HG02571 (cell line): ENCODE data around the gene KRTAP4-8.
"Not testable (repeated sequence)": the region's sequence is repeated elsewhere in the genome, so short reads cannot be mapped to it uniquely, and the experiment has no call there.

Source experiments
- ATAC-seq: cut with Tn5 transposase; IDR thresholded peaks from one replicate; pipeline ENCODE4 v1.9.1; 2021; ENCODE audit warnings: mild to moderate bottlenecking, moderate library complexity; ENCODE audit not compliant: unreplicated experiment

Gene KRTAP4-8

DNA sequence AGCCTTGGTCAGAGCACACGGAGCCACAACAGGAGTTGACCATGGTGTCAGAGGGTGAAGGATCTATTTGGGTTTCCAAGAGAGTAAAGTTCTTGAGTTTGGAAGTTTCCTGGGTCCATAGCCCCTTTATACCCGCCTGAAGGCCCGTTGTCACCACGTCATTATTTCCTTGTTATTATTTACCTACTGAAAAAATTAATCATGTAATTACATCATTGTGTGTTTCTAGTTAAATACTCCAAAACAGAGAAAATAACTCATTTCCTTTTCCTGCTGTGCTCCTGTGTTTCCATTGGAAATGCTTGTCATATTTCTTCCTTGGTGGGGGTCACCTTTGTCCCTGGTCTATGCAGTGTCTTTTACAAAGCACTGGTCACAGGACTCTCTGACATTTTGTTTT lies at the start of gene KRTAP4-8:
KRTAP4-8 (minus strand) TSS at position 101 of the 400 bp plus-strand sequence; CDS start at position 43, 58 bp downstream.
- ATAC-seq: no peak

DNA sequence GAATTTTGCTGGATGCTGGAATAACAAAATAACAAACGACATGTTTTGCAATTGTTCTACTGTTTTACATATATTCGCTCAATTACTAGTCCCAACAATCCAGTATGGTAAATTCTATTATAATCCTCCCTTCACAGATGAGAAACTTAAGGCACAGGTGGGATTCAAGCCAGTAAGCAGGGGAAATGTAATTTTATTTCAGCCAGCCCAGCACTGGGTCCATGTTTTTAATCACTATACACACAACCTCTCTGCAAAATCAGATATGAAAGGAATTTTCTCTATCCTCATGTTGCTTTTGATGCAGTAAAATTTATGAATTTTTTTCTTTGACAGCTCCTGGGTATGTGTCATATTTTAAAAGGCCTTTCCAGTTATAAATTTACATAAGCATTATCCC lies 47.3 kb upstream of the KRTAP4-8 start:
- ATAC-seq: no peak

DNA sequence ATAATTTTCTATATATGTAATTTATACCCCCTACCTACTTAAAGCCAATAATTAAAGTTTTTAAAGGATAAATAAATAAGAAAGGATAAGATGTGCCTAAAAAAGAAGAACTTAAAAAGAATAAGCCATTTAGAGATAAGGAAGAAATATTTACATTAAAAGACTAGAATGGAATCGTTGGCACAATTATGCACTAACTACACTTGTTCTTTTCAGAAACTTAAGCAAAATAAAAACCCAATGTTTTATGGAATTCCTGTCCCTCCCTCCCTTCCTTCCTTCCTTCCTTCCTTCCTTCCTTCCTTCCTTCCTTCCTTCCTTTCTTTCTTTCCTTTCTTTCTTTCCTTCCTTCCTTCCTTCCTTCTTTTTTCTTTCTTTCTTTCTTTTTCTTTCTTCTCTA lies 46.9 kb upstream of the KRTAP4-8 start:
- no peak for ATAC-seq

DNA sequence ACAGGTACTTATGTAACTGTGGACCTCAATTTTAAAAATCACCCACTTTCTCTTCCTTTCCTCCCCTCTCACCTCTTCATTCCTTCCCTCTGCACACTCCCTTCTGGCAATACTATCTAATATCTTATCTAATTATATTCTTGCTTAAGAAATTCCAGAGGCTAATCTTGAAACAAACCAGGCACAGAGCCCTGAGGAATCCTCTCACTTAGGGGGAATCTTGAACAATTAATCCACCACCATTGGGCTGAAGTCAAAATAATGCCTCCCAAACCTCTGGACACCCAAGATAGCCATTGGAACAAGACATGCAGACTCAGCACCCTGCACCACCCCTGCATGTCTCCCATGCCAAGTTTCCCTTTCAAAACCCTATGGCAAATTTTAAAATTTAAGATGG lies 43.4 kb upstream of the KRTAP4-8 start:
- no peak for ATAC-seq

DNA sequence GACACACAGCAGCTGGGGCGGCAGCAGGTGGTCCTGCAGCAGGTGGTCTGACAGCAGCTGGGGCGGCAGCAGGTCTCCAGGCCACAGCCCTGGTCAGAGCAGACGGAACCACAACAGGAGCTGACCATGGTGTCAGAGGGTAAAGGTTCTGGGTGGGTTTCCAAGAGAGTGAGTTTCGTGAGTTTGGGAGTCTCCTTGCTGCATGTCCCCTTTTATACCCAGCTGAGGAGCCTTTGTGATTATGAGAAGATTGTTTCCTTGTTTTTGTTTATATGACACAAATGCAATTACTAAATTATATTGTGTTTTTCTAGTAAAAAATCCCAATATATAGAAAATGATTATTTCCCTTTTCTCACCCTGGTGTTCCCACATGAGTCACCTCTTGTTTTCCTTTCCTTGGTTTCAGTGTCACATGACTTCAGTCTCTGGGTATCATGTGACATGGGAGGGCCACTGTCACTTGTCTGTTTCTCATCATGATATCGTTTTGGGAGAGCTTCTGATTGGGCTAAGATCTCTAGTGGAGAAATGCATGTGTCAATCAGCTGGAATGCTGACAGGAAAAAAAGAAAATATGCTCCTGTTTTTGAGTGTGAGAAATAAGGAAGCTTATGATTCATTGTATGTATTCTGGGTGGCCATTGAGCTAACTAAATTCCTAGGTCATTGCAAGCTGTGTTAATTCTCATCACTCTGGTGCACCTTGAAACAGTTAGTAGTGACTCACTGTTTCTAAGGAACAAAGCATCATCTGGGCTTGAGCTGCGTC lies 42.6 kb upstream of the KRTAP4-8 start, which contains the start of gene KRTAP4-6:
KRTAP4-6 (minus strand) TSS at position 185 of the 772 bp plus-strand sequence; CDS start at position 128, 57 bp downstream.
- ATAC-seq: no peak

DNA sequence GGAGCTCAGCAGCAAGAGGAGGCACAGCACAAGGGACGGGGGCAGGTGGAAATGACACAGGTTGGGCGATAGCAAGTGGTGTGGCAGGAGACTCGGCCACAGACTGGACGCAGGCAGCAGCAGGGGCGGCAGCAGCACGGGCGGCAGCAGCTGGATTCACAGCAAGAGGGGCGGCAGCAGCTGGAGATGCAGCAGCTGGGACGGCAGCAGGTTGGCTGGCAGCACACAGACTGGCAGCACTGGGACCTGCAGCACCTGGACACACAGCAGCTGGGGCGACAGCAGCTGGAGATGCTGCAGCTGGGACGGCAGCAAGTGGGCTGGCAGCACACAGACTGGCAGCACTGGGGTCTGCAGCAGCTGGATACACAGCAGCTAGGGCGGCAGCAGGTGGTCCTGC lies 41.9 kb upstream of the KRTAP4-8 start:
- not testable (repeated sequence) for ATAC-seq

DNA sequence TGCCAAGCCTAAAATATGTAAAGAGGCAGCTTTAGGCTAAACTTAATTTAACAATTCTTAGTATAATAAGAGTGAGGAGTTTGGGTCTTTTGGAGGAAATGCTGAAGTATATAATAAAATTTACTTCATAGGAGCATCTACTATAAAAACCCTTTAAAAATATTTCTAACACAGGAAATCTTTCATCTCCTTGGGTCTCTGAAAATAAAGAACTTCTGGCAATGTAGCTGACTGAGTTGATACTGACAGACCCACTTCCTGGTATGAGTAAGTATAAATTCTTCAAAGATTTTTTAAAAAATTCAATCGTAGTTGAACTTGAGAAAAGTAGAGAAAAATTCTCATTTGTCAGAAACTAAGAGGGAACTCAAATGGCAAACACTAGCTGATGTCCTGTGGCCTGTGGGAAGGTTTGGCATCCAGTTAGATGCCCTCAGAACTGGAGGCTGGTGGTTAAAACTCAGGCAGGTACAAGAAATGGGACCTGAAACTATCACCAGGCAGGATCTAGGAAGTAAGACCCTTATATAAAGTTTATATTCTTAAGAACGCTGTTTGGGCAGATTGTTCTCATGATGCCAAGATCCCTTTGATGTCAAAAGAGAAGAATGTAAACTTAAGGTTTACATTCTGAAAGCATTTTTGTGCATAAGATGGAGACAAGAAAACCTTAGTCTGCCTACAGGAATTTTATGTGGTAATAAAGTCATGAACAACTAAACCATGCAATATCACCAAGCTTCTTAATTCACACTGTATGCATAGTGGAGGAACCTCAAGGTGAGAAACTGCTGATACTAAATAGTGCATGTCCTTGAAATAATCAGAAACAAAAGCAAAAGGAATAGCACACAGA lies 36.2 kb upstream of the KRTAP4-8 start:
- no peak for ATAC-seq

DNA sequence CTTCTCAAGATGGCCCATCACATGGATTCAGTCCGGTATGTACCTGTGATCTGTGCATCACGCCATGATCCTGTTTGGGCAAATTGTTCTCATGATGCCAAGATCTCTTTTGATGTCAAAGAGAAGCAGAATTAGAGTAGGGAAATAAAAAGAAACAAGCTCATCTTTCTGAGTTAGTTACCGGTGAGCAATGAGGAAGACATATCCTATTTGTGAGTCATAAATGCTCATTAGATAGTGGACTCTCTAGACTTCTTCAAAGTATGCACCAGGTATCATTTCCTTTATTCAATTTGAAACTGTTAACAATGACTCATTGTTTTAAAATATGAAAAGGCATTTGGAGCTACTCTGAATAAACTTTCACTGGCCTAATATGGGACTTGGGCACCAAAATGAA lies 34.0 kb upstream of the KRTAP4-8 start:
- ATAC-seq: no peak

DNA sequence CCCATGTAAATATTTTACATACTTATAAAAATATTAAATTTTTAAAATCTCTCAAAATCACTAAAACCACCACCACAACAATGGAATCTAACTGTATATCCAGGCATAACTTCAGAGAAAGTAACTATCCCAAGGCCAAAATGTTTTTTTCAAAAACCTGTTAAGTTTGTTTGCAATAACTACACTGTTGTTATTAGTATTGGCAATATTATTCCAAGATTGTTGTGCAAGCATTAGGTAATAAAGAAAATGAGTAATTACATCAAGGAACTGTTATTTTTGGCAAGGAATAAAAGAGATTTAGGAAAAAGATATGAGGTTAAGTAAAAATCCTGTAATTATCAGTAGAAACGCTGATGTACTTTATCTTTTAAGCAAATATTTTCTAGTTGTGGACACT lies 29.4 kb upstream of the KRTAP4-8 start:
- ATAC-seq: no peak

DNA sequence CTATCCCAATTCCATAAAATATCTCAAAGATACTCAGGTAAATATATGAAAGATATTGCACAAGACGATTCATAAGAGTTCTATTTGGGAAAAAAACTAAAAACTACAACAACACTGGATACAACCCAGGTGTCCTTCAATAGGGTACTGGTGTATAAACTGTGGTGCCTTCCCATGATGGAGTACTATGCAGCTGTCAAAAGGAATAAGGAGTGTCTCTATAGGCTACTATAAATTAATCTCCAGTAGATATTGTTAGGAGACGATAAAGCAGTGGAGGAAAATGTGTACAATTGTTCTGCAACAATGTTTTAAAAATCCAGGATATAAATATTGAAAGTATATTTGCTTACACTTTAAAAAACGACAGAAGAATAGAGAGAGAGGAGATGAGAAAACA lies 28.5 kb upstream of the KRTAP4-8 start:
- ATAC-seq: no peak

DNA sequence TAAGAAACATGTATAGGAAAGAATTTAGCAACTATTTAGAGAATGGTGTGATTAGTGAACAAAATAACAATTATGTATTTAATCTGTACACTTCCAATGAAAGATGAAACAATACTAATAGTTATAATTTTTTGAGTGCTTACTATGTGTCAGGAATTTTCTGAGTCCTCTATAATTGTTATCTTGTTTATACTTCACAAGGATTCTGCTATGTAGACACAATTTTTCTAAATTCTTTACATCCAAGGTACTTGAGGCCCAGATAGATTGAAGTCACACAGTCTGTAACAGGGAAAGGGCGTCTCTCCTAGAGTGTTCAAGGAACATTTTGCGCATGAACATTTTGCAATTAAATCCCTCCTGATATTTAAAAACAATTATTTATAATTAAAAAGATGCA lies 27.1 kb upstream of the KRTAP4-8 start:
- no peak for ATAC-seq

DNA sequence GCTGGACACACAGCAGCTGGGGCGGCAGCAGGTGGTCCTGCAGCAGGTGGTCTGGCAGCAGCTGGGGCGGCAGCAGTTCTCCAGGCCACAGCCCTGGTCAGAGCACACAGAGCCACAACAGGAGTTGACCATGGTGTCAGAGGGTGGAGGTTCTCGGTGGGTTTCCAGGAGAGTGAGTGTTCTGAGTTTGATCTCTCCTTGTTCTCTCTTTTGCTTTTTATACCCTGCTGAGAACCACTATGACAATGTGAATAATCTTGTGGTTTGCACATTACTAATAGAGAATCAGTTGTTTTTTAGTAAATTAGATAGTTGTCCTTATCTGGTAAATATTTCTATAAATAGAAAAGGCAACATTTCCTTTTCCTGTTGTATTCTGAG lies 26.0 kb upstream of the KRTAP4-8 start, which contains the start of gene KRTAP4-12:
KRTAP4-12 (minus strand) TSS at position 192 of the 381 bp plus-strand sequence; CDS start at position 132, 60 bp downstream.
- ATAC-seq: not testable (repeated sequence)

DNA sequence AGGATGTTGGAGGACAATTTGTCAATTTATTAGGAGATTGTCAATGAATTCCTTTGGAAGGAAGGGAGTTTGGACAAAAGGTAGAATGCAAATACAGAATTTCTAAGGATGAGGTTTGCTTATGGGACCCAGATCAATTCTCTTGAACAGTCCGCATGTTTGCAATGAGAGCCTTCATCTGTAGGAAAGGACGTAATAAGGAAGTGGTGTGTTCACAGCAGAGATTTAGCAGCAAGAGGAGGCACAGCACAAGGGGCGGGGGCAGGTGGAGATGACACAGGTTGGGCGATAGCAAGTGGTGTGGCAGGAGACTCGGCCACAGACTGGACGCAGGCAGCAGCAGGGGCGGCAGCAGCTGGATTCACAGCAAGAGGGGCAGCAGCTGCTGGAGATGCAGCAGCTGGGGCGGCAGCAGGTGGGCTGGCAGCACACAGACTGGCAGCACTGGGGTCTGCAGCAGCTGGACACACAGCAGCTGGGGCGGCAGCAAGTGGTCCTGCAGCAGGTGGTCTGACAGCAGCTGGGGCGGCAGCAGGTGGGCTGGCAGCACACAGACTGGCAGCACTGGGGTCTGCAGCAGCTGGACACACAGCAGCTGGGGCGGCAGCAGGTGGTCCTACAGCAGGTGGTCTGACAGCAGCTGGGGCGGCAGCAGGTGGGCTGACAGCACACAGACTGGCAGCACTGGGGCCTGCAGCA lies 25.5 kb upstream of the KRTAP4-8 start:
- not testable (repeated sequence) for ATAC-seq

DNA sequence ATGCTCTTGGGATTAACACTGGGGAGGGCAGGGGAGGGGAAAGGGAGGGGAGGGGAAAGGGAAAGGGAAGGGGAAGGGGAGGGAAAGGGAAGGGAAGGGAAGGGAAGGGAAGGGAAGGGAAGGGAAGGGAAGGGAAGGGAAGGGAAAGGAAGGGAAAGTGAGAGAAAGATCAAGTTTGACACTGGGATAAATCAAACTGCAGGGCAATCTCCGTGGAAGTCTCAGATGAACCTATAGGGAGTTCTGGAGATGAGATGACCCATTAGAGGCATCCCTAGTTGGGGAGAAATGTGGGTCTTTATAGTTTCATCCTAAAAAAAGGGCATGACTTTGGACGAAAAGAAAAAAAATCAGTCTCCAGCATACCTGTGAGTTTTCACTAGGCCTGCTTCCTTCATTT lies 23.8 kb upstream of the KRTAP4-8 start:
- ATAC-seq: no peak

DNA sequence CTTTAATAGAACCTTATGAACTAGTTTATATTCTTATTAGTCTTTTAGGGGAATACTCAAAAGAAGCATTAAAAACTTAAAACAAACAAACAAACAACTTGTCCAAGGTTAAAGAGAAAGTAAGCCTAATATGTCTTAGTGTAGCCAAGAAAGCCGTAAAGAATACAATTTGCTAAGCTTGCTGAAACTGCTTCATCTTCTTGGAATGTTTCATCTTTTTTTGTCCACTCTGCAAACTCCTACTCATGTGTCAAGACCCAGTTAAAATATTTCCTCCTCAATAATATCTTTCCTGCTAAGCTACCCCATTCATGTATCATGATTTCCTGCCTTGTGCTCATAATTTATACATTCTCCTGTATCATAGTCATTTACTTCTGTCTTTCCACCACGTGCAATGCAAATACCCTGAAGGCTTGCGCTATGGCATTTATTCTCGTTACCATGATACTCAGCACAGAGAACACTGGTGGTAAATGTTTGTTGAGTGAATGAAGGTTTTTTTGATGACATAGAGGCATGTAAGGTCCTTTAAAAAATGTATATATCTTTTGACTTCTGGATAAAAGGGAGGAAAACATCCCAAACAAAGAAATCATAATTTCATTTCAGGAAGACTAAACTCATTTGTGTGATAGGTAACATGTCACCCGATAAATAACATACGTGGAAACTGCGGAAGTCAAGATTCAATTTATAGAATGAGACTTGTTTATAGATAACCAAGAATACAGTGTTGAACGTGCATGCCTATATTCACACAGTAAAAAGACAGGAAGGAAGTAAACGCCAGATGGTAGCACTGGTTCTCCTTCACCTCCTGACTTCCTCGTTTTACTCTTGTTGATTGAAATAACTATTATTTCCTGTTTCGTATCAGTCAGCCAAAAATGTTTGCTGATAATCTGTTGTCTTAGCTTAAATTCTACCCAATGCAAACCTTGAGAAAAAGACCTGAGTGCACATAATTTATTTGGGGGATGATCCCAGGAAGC lies 22.1 kb upstream of the KRTAP4-8 start:
- ATAC-seq: not testable (repeated sequence)

DNA sequence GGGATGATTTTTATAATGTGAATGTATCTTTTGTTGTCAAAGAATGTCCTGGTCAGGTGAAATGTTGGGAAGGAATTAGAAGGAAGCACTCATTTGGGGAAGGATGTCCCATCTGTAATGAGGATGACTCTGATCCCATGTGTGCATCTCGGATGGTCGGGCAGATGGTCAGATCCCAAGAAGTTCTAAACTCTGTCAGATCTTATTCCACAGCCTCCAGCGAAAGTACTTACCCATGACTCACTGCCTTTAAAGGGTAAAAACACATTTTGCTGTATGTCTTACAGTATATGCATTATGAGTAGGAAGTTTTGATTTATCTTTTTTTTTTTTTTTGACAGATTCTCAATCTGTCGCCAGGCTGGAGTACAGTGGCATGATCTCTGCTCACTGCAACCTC lies 20.8 kb upstream of the KRTAP4-8 start:
- ATAC-seq: no peak

DNA sequence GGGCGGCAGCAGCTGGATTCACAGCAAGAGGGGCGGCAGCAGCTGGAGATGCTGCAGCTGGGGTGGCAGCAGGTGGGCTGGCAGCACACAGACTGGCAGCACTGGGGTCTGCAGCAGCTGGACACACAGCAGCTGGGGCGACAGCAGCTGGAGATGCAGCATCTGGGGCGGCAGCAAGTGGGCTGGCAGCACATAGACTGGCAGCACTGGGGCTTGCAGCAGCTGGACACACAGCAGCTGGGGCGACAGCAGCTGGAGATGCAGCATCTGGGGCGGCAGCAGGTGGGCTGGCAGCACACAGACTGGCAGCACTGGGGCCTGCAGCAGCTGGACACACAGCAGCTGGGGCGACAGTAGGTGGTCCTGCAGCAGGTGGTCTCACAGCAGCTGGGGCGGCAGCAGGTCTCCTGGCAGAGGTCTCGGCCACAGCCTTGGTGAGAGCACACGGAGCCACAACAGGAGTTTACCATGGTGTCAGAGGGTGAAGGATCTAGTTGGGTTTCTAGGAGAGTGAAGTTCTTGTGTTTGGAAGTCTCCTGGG lies 20.0 kb upstream of the KRTAP4-8 start, which contains the start of gene KRTAP4-11:
KRTAP4-11 (minus strand) TSS at position 528 of the 541 bp plus-strand sequence; CDS start at position 470, 58 bp downstream.
- not testable (repeated sequence) for ATAC-seq

DNA sequence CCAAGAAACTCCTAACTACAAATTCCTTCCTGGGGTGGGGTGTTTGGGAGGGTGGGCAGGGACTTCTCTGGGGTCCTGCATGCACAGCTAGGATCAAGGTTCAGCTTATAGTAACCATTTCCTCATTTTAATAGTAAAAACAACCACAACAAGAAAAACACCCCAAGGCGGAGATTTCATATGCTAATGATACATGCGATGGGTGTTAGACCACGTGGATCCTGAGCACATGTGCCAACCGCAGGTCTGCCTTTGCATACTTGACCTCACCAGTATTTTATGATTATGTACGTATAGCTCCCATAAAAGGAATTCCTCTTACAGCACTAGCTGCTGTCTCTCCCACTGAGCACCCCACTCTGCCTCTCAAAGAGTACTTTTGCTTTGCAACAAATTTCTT lies 18.4 kb upstream of the KRTAP4-8 start:
- no peak for ATAC-seq

DNA sequence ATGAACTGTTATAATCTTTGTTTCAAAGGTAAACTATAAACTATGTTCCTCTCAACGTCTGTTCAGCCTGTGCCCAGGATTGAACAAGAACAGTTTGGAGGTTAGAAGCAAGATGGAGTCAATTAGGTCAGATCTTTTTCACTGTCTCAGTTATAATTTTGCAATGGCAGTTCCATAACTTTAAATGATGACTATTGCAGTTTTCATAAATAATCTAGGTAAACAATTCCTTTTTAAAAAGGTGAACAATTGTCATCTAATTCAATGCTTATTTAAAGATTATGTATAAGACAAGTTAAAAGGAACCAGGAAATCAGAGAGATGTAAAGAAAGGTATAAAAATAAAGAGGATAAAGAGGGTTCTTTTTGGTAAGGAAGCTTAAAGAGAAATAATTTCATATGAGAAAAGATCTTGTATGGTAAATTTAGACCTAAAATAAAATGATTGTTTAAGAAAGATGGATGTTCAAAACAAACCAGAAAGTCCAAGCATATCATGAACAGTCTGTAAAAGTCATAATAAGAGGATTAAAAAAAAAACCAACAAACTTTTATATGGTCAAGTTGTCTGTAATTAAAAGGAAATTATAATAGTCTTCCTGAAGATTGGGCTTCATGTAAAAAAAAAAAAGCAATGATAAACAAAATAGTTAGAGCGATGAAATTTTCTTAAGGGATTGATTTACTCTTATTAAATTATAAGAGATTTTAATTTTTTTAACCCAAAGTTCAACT lies 13.4 kb upstream of the KRTAP4-8 start:
- no peak for ATAC-seq
